H1 (cell line): ENCODE measurements around the gene ZKSCAN1. TPM values are rescaled to one million over a fixed set of nuclear protein-coding genes. Genes with fewer than 3 reads are reported as not detected.

Experiments used
- CTCF ChIA-PET: fragments of 300-600 bp; sonication (Branson Sonifier 250); formaldehyde crosslinking; loops from one replicate; lab custom pipeline; 2021; ENCODE audit not compliant: partially characterized antibody; lab: Charles Lee
- POLR2A ChIA-PET: fragments of 300-600 bp; sonication (Branson Sonifier 250); formaldehyde crosslinking; loops from one replicate; lab custom pipeline; 2021; ENCODE audit warnings: inconsistent platforms; ENCODE audit not compliant: partially characterized antibody; lab: Charles Lee
- DNase-seq, 2 experiments: peaks; one replicate each; pipeline versions ENCODE4 v3.0.0 to v3.0.0-alpha.2; 2010 to 2022; ENCODE audit warnings: low spot score in 2 of 2, low read depth in 1 of 2, mixed read lengths in 1 of 2
- FAIRE-seq: peaks from 2 replicates; lab custom pipeline; 2011; peaks lifted over from hg19 to GRCh38; lab: Jason Lieb, UNC
- H2AFZ ChIP-seq: 2 replicates; pipeline ENCODE4 v1.8.1; 2012; ENCODE audit warnings: low read length, inconsistent platforms
- H2AK5ac ChIP-seq: 2 replicates; pipeline ENCODE4 v1.6.1; 2013; ENCODE audit warnings: low read depth, low read length
- H2BK120ac ChIP-seq: replicated peaks from 2 replicates; pipeline ENCODE3; 2013; ENCODE audit warnings: low read depth, low read length, inconsistent platforms
- H2BK12ac ChIP-seq: 2 replicates; pipeline ENCODE4 v1.6.1; 2013; ENCODE audit warnings: low read depth, low read length
- H2BK15ac ChIP-seq: 2 replicates; pipeline ENCODE4 v1.6.1; 2013; ENCODE audit warnings: low read length
- H2BK20ac ChIP-seq: 2 replicates; pipeline ENCODE4 v1.6.1; 2013; ENCODE audit warnings: low read length
- H2BK5ac ChIP-seq: 2 replicates; pipeline ENCODE4 v1.6.1; 2013; ENCODE audit warnings: low read depth, low read length
- H3K14ac ChIP-seq: 2 replicates; pipeline ENCODE4 v1.6.1; 2013; ENCODE audit warnings: inconsistent platforms; ENCODE audit not compliant: insufficient read length
- H3K18ac ChIP-seq: 2 replicates; pipeline ENCODE4 v1.6.1; 2013; ENCODE audit warnings: low read length; ENCODE audit errors: extremely low read depth
- H3K23ac ChIP-seq: 2 replicates; pipeline ENCODE4 v1.6.1; 2013; ENCODE audit warnings: inconsistent platforms; ENCODE audit not compliant: insufficient read length
- H3K23me2 ChIP-seq: 2 replicates; pipeline ENCODE4 v1.6.1; 2013; ENCODE audit warnings: low read depth, low read length
- H3K27ac ChIP-seq: 2 replicates; pipeline ENCODE4 v1.6.1; 2011; ENCODE audit warnings: low read depth, low read length, inconsistent platforms
- H3K27me3 ChIP-seq, 4 experiments: replicated peaks in 1 of 4; 1 replicate in 1 of 4; 2 replicates in 3 of 4; pipeline versions ENCODE4 v1.6.1 to v1.8.1; 2011 to 2013; ENCODE audit warnings: low read length in 3 of 4, mild to moderate bottlenecking in 3 of 4, inconsistent platforms in 2 of 4, mixed read lengths in 2 of 4, moderate library complexity in 1 of 4; ENCODE audit not compliant: control insufficient read depth in 3 of 4, insufficient read depth in 3 of 4; ENCODE audit errors: extremely low read depth in 1 of 4
- H3K36me3 ChIP-seq, 4 experiments: 2 replicates each; pipeline versions ENCODE4 v1.6.1 to v1.8.1; 2011 to 2013; ENCODE audit warnings: mild to moderate bottlenecking in 4 of 4, low read length in 3 of 4, moderate library complexity in 2 of 4, control low read depth in 1 of 4, inconsistent platforms in 1 of 4; ENCODE audit not compliant: insufficient read depth in 4 of 4, control insufficient read depth in 2 of 4
- H3K4ac ChIP-seq: replicated peaks from 2 replicates; pipeline ENCODE3; 2013; ENCODE audit warnings: low read length, low read depth, mixed read lengths, inconsistent platforms; ENCODE audit not compliant: insufficient read length
- H3K4me1 ChIP-seq, 4 experiments: replicated peaks in 1 of 4; 1 replicate in 1 of 4; 2 replicates in 3 of 4; pipeline versions ENCODE4 v1.6.1 to v1.8.1; 2011 to 2013; ENCODE audit warnings: low read length in 3 of 4, inconsistent platforms in 2 of 4, mixed read lengths in 1 of 4; ENCODE audit not compliant: insufficient read depth in 4 of 4, control insufficient read depth in 3 of 4
- H3K4me2 ChIP-seq, 2 experiments: 2 replicates each; pipeline versions ENCODE4 v1.6.1 to v1.8.1; 2011 to 2013; ENCODE audit warnings: low read depth in 2 of 2, low read length in 2 of 2, control low read depth in 1 of 2, inconsistent platforms in 1 of 2, mild to moderate bottlenecking in 1 of 2; ENCODE audit not compliant: insufficient read depth in 1 of 2
- H3K4me3 ChIP-seq, 4 experiments: fragments of 200-600, 300-600 bp in 1 of 4; sonication (generic), shearing (Covaris generic), sonication (Bioruptor Twin) in 1 of 4; 2 replicates each; pipeline versions ENCODE4 v1.5.1 to v1.8.1; 2011 to 2016; ENCODE audit warnings: low read length in 4 of 4, low read depth in 3 of 4, control low read depth in 2 of 4, inconsistent platforms in 2 of 4, mild to moderate bottlenecking in 2 of 4, mixed read lengths in 1 of 4, moderate library complexity in 1 of 4; ENCODE audit not compliant: insufficient read depth in 2 of 4; ENCODE audit errors: extremely low read depth in 1 of 4
- H3K56ac ChIP-seq: replicated peaks from 2 replicates; pipeline ENCODE3; 2013; ENCODE audit warnings: low read depth, mild to moderate bottlenecking, mixed read lengths, low read length, inconsistent platforms; ENCODE audit not compliant: insufficient read length
- H3K79me1 ChIP-seq: 2 replicates; pipeline ENCODE4 v1.6.1; 2013; ENCODE audit warnings: low read depth, low read length, control low read depth
- H3K79me2 ChIP-seq, 2 experiments: 2 replicates each; pipeline versions ENCODE4 v1.6.1 to v1.8.1; 2012 to 2013; ENCODE audit warnings: low read length in 2 of 2, mild to moderate bottlenecking in 2 of 2, inconsistent platforms in 1 of 2; ENCODE audit not compliant: insufficient read depth in 2 of 2, control insufficient read depth in 1 of 2
- H3K9ac ChIP-seq, 4 experiments: replicated peaks in 1 of 4; 1 replicate in 1 of 4; 2 replicates in 3 of 4; pipeline versions ENCODE4 v1.6.1 to v1.8.1; 2011 to 2013; ENCODE audit warnings: low read depth in 3 of 4, low read length in 3 of 4, control low read depth in 2 of 4, mild to moderate bottlenecking in 2 of 4, moderate library complexity in 2 of 4, inconsistent platforms in 1 of 4; ENCODE audit errors: extremely low read depth in 1 of 4
- H3K9me3 ChIP-seq, 2 experiments: 2 replicates each; pipeline versions ENCODE4 v1.6.1 to v1.8.1; 2012 to 2013; ENCODE audit warnings: mild to moderate bottlenecking in 2 of 2, moderate library complexity in 2 of 2, control low read depth in 1 of 2, inconsistent platforms in 1 of 2, low read depth in 1 of 2, low read length in 1 of 2, mixed read lengths in 1 of 2; ENCODE audit not compliant: insufficient read depth in 2 of 2
- H4K20me1 ChIP-seq, 2 experiments: replicated peaks in 1 of 2; 2 replicates each; pipeline versions ENCODE3 to v1.8.1; 2011 to 2013; ENCODE audit warnings: inconsistent platforms in 2 of 2, low read length in 2 of 2, mild to moderate bottlenecking in 1 of 2; ENCODE audit not compliant: insufficient read depth in 2 of 2, control insufficient read depth in 1 of 2
- H4K5ac ChIP-seq: 2 replicates; pipeline ENCODE4 v1.6.1; 2013; ENCODE audit warnings: low read length, low read depth, mixed read lengths, inconsistent platforms; ENCODE audit not compliant: insufficient read length
- H4K8ac ChIP-seq: 2 replicates; pipeline ENCODE4 v1.8.0; 2013; ENCODE audit warnings: mild to moderate bottlenecking, moderate library complexity, low read length, inconsistent platforms; ENCODE audit not compliant: insufficient read depth; ENCODE audit errors: extremely low read depth
- H4K91ac ChIP-seq: replicated peaks from 2 replicates; pipeline ENCODE3; 2013; ENCODE audit warnings: low read length, mixed read lengths, inconsistent platforms; ENCODE audit not compliant: insufficient read length
- CHD2 ChIP-seq: IDR thresholded peaks from 2 replicates; pipeline ENCODE4 v1.6.1; 2012; ENCODE audit warnings: low read length, improper control_type of control experiment
- CTCF ChIP-seq, 3 experiments: IDR thresholded peaks; 1 replicate in 2 of 3; 2 replicates in 1 of 3; pipeline versions ENCODE4 v1.5.1 to v1.6.1; 2011; ENCODE audit warnings: low read length in 3 of 3, mild to moderate bottlenecking in 3 of 3, inconsistent platforms in 2 of 3, low read depth in 1 of 3, moderate library complexity in 1 of 3; ENCODE audit not compliant: insufficient read depth in 1 of 3; ENCODE audit errors: control extremely low read depth in 1 of 3
- KDM4A ChIP-seq: IDR thresholded peaks from one replicate; pipeline ENCODE4 v1.7.1; 2012; ENCODE audit warnings: low read depth, mild to moderate bottlenecking, moderate library complexity, low read length, inconsistent platforms; ENCODE audit not compliant: severe bottlenecking
- PHF8 ChIP-seq: fragments of 200-600 bp; sonication (generic); conservative IDR thresholded peaks from 2 replicates; pipeline ENCODE4 v1.7.1; 2012; ENCODE audit warnings: low read depth, mild to moderate bottlenecking, inconsistent platforms, low read length, moderate library complexity
- RAD21 ChIP-seq, 2 experiments: IDR thresholded peaks in 1 of 2; conservative IDR thresholded peaks in 1 of 2; 2 replicates each; pipeline ENCODE4 v1.6.1; 2011; ENCODE audit warnings: low read depth in 2 of 2, low read length in 2 of 2, improper control_type of control experiment in 1 of 2, inconsistent platforms in 1 of 2, mild to moderate bottlenecking in 1 of 2, moderate library complexity in 1 of 2
- SIX5 ChIP-seq: IDR thresholded peaks from 2 replicates; pipeline ENCODE4 v1.6.1; 2011; ENCODE audit warnings: mild to moderate bottlenecking, low read depth, low read length
- SUZ12 ChIP-seq: fragments of 200-600 bp; sonication (generic); IDR thresholded peaks from 2 replicates; pipeline ENCODE4 v1.6.1; 2012; ENCODE audit warnings: mild to moderate bottlenecking, inconsistent platforms, low read length, moderate library complexity, mixed read lengths
- WGBS, 2 experiments: shearing (Covaris generic) in 1 of 2; methylation state at CpG; one replicate each; pipeline versions ENCODE4 v1.1.6 to v1.1.7; 2013 to 2015; ENCODE audit warnings: low lambda C conversion rate in 2 of 2, mixed read lengths in 2 of 2, inconsistent platforms in 1 of 2, low coverage in 1 of 2, missing lambda C conversion rate in 1 of 2; ENCODE audit not compliant: insufficient replicate concordance in 2 of 2, insufficient coverage in 1 of 2, insufficient read length in 1 of 2; ENCODE audit errors: extremely low coverage in 1 of 2, missing lambda C conversion rate in 1 of 2; 5-methylcytosine and 5-hydroxymethylcytosine counted together
- polyA plus RNA-seq, 7 experiments: library from polyadenylated mRNA; depleted of rRNA in 3 of 7; stranded (reverse) in 5 of 7; unstranded in 2 of 7; fragments of >200 nt in 5 of 7; fragments of 200-250 nt in 2 of 7; gene quantifications; 1 replicate in 5 of 7; 2 replicates in 1 of 7; 4 replicates in 1 of 7; pipeline versions ENCODE4 v1.2.1 to v1.2.3, GENCODE V29; 2011 to 2013; ENCODE audit warnings: missing spikeins in 2 of 7, mixed read lengths in 2 of 7
- total RNA-seq: library from RNA; stranded (reverse); fragmentation: NEBNext Ultra II Directional; extraction: Animal tissue kit (Norgen Biotek cat#: 25700); gene quantifications from 2 replicates; pipeline ENCODE4 v1.2.1, GENCODE V29; 2021
- TF ChIP-seq, protein P1 (sequence below): IDR thresholded peaks from 2 replicates; pipeline ENCODE4 v1.6.1; 2012; ENCODE audit warnings: low read length, inconsistent platforms

Gene ZKSCAN1
- total and polyA plus RNA-seq, 2 of the 8 experiments (the other 6 are each of a cell fraction or from before 2014, with no cell fraction given), result 8.2 to 40.6 TPM

DNA sequence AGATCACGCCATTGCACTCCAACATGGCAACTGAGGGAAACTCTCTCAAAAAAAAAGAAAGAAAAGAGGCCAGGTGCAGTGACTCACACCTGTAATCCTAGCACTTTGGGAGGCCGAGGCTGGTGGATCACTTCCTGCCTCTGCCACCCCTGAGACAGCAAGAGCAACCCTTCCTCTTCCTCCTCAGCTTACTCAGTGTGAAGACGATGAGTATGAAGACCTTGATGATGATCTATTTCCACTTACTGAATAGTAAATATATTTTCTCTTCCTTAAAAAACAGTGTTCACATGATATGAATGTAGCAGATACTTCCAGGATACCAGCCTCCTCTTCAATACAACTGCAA lies 2.1 kb upstream of the ZKSCAN1 start:
- H4K20me1 ChIP-seq, result peaks cover 2 to 6% of the 10 kb centered on the region in 2 experiments
- H3K4me3 ChIP-seq, result no peak overlapping the region
- H2BK120ac ChIP-seq, result no peak overlapping the region
- no peak overlapping the region for H3K4ac ChIP-seq
- no peak overlapping the region for H3K18ac ChIP-seq
- no peak overlapping the region for H3K23ac ChIP-seq
- H3K23me2 ChIP-seq, result peaks cover 9% of the 10 kb centered on the region
- no peak overlapping the region for H2BK5ac ChIP-seq
- H4K5ac ChIP-seq, result no peak overlapping the region
- H3K4me2 ChIP-seq, result no peak overlapping the region
- H3K79me1 ChIP-seq, result peaks cover 10% of the 10 kb centered on the region
- H2AK5ac ChIP-seq, result no peak overlapping the region
- peaks cover 20 to 27% of the 10 kb centered on the region in 2 experiments for H3K79me2 ChIP-seq
- 97% methylated on average over 3 of the region's 3 CpGs; no CpG with 5 or more reads in 1 of the 2 experiments for WGBS, 2 experiments
- H3K56ac ChIP-seq, result no peak overlapping the region
- no peak overlapping the region for H4K8ac ChIP-seq
- H2BK12ac ChIP-seq, result no peak overlapping the region
- no peak overlapping the region for H3K9ac ChIP-seq
- no peak overlapping the region for H4K91ac ChIP-seq
- no peak overlapping the region for H2AFZ ChIP-seq
- no peak for DNase-seq
- H2BK20ac ChIP-seq, result no peak overlapping the region
- H3K14ac ChIP-seq, result no peak overlapping the region
- CTCF ChIA-PET, result interaction anchor here (1.5 to 9.7 kb wide), 2 partner anchors 19 to 34 kb away, joined by 3 to 99 read pairs; no protein-coding TSS in a partner anchor
- FAIRE-seq, result no peak
- peaks cover 0 to 4% (median 1%) of the 10 kb centered on the region in 4 experiments; a peak in 3 of 7 replicates for H3K4me1 ChIP-seq
- H3K36me3 ChIP-seq, result no peaks in the 10 kb centered on the region
- H3K9me3 ChIP-seq, result no peaks in the 10 kb centered on the region
- POLR2A ChIA-PET, result interaction anchor here (1.0 to 7.4 kb wide), 5 partner anchors 8 to 69 kb away, joined by 3 to 47 read pairs (median 4); partner anchors contain the start of gene ZSCAN21
- no peaks in the 10 kb centered on the region for H3K27me3 ChIP-seq
- H2BK15ac ChIP-seq, result no peak overlapping the region
- H3K27ac ChIP-seq, result no peak overlapping the region
- TF ChIP-seq KDM4A (no peak), CHD2 (no peak), SUZ12 (no peak), RAD21 (IDR thresholded peaks at IDR 0.05 in 1 of 2, conservative IDR thresholded peaks at IDR 0.05 in 1 of 2; ENCODE audit: low read depth in 2 of 2, low read length in 2 of 2) (no peak), PHF8 (no peak), CTCF (IDR thresholded peaks at IDR 0.05; ENCODE audit: control extremely low read depth in 1 of 3, insufficient read depth in 1 of 3, low read depth in 1 of 3, low read length in 3 of 3) (no peak), SIX5 (no peak)
- TF ChIP-seq, protein P1, sequence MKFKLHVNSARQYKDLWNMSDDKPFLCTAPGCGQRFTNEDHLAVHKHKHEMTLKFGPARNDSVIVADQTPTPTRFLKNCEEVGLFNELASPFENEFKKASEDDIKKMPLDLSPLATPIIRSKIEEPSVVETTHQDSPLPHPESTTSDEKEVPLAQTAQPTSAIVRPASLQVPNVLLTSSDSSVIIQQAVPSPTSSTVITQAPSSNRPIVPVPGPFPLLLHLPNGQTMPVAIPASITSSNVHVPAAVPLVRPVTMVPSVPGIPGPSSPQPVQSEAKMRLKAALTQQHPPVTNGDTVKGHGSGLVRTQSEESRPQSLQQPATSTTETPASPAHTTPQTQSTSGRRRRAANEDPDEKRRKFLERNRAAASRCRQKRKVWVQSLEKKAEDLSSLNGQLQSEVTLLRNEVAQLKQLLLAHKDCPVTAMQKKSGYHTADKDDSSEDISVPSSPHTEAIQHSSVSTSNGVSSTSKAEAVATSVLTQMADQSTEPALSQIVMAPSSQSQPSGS, result no peak
